Renal pelvis (tissue), 12 donors: Measurements from ENCODE around the gene CSTF2. TPM values are rescaled to one million over a fixed set of nuclear protein-coding genes. Genes with fewer than 3 reads are reported as not detected.
"Not testable (repeated sequence)": the region's sequence is repeated elsewhere in the genome, so short reads cannot be mapped to it uniquely, and the experiment has no call there.

Source experiments
- DNase-seq: peaks from one replicate; pipeline ENCODE4 v3.0.0-alpha.2; 2013
- long read RNA-seq, 16 experiments: transcript quantifications; one replicate each; lab custom pipeline, GENCODE V29; 2026
- polyA plus RNA-seq, 3 donors: library from polyadenylated mRNA; unstranded; fragments of 120-200 nt; gene quantifications; one replicate each; pipeline ENCODE4 v1.2.1, GENCODE V29; 2013; ENCODE audit not compliant: insufficient read length in 3 of 3

Gene CSTF2
- 10 to 100 TPM; 21.7 to 25.5 (median 23.1) TPM for polyA plus RNA-seq
- long read RNA-seq, donor 1, partial matches to known transcripts, result 0 of 4 reads
- long read RNA-seq, donor 1, other reads (novel, unspliced or antisense), result 0 of 4 reads
- long read RNA-seq, donor 2, transcript CSTF2-201 (14 exons, 1,958 nt), result major isoform, 10 of 10 reads
- long read RNA-seq, donor 2, partial matches to known transcripts, result 0 of 10 reads
- long read RNA-seq, donor 2, other reads (novel, unspliced or antisense), result 0 of 10 reads
- long read RNA-seq, donor 3, partial matches to known transcripts, result 0 of 3 reads
- long read RNA-seq, donor 3, other reads (novel, unspliced or antisense), result 0 of 3 reads
- long read RNA-seq, donor 4, transcript CSTF2-201 (14 exons, 1,958 nt), result major isoform, 5 of 5 reads
- long read RNA-seq, donor 4, partial matches to known transcripts, result 0 of 5 reads
- long read RNA-seq, donor 4, other reads (novel, unspliced or antisense), result 0 of 5 reads
- long read RNA-seq, donor 5, partial matches to known transcripts, result 0 of 3 reads
- long read RNA-seq, donor 5, other reads (novel, unspliced or antisense), result 0 of 3 reads
- long read RNA-seq, donor 6, transcript CSTF2-201 (14 exons, 1,958 nt), result major isoform, 5 of 5 reads
- long read RNA-seq, donor 6, partial matches to known transcripts, result 0 of 5 reads
- long read RNA-seq, donor 6, other reads (novel, unspliced or antisense), result 0 of 5 reads
- long read RNA-seq, donor 7, transcript CSTF2-201 (14 exons, 1,958 nt), result major isoform, 8 of 13 reads
- long read RNA-seq, donor 7, partial matches to known transcripts, result 5 of 13 reads
- long read RNA-seq, donor 7, other reads (novel, unspliced or antisense), result 0 of 13 reads
- long read RNA-seq, donor 8, partial matches to known transcripts, result 0 of 1 reads
- long read RNA-seq, donor 8, other reads (novel, unspliced or antisense), result 0 of 1 reads
- long read RNA-seq, donor 9, transcript CSTF2-201 (14 exons, 1,958 nt), result major isoform, 6 of 6 reads
- long read RNA-seq, donor 9, partial matches to known transcripts, result 0 of 6 reads
- long read RNA-seq, donor 9, other reads (novel, unspliced or antisense), result 0 of 6 reads
- long read RNA-seq, donor 10, partial matches to known transcripts, result 25 of 27 reads
- long read RNA-seq, donor 10, other reads (novel, unspliced or antisense), result 0 of 27 reads
- long read RNA-seq, donor 11, transcript CSTF2-201 (14 exons, 1,958 nt), result major isoform, 5 of 15 reads
- long read RNA-seq, donor 11, partial matches to known transcripts, result 10 of 15 reads
- long read RNA-seq, donor 11, other reads (novel, unspliced or antisense), result 0 of 15 reads
- long read RNA-seq, donor 12, transcript CSTF2-201 (14 exons, 1,958 nt), result major isoform, 7 of 7 reads
- long read RNA-seq, donor 12, partial matches to known transcripts, result 0 of 7 reads
- long read RNA-seq, donor 12, other reads (novel, unspliced or antisense), result 0 of 7 reads
- long read RNA-seq, donor 13, partial matches to known transcripts, result 0 of 3 reads
- long read RNA-seq, donor 13, other reads (novel, unspliced or antisense), result 0 of 3 reads
- long read RNA-seq, donor 14, partial matches to known transcripts, result 0 of 3 reads
- long read RNA-seq, donor 14, other reads (novel, unspliced or antisense), result 0 of 3 reads
- long read RNA-seq, donor 15, partial matches to known transcripts, result 0 of 4 reads
- long read RNA-seq, donor 15, other reads (novel, unspliced or antisense), result 0 of 4 reads
- long read RNA-seq, donor 16, partial matches to known transcripts, result 0 of 2 reads
- long read RNA-seq, donor 16, other reads (novel, unspliced or antisense), result 0 of 2 reads

- peak; percentile 78 for DNase-seq
These were observed at the start of gene CSTF2 for GRCh38 chrX:100819837-100820666. TSS of gene CSTF2 (plus strand) at chrX:100820391. CDS start at chrX:100820417, 26 bp downstream.

- not testable (repeated sequence) for DNase-seq
These were observed 23.8 kb upstream of the CSTF2 start for GRCh38 chrX:100796371-100796770.

GRCh38 chrX:100797359-100797758 lies 22.8 kb upstream of the CSTF2 start:
- DNase-seq, result no peak

GRCh38 chrX:100798484-100799214 lies 21.5 kb upstream of the CSTF2 start:
- DNase-seq, result peak; percentile 4

- no peak for DNase-seq
These were observed 17.3 kb upstream of the CSTF2 start for GRCh38 chrX:100802843-100803242.

- DNase-seq, result no peak
These were observed 15.4 kb upstream of the CSTF2 start for GRCh38 chrX:100804780-100805179.

- DNase-seq, result not testable (repeated sequence)
These were observed 11.9 kb upstream of the CSTF2 start for GRCh38 chrX:100808265-100808664.

GRCh38 chrX:100812216-100813158 lies 7.7 kb upstream of the CSTF2 start:
- DNase-seq, result no peak

GRCh38 chrX:100817340-100817739 lies 2.9 kb upstream of the CSTF2 start:
- DNase-seq, result no peak

- no peak for DNase-seq
These were observed 706 bp upstream of the CSTF2 start for GRCh38 chrX:100819534-100819836.

GRCh38 chrX:100829730-100830129 lies 9.5 kb downstream of the CSTF2 start:
- no peak for DNase-seq

- no peak for DNase-seq
These were observed 10.0 kb downstream of the CSTF2 start for GRCh38 chrX:100830143-100830542.

- no peak for DNase-seq
These were observed 10.4 kb downstream of the CSTF2 start for GRCh38 chrX:100830547-100830946.

- DNase-seq, result no peak
These were observed 11.2 kb downstream of the CSTF2 start for GRCh38 chrX:100831219-100831946.

GRCh38 chrX:100850317-100850716 lies 30.1 kb downstream of the CSTF2 start:
- no peak for DNase-seq

- no peak for DNase-seq
These were observed 32.6 kb downstream of the CSTF2 start for GRCh38 chrX:100852810-100853209.

- peak; percentile 15 for DNase-seq
These were observed 43.2 kb downstream of the CSTF2 start for GRCh38 chrX:100863326-100863864.
